ENCODE data around the gene GBF1. TPM values are rescaled to one million over a fixed set of nuclear protein-coding genes. Genes with fewer than 3 reads are reported as not detected.

The GBF1 gene
- total RNA-seq, 2 donors from 2014 or later, result 23.1 to 24.1 TPM

DNA sequence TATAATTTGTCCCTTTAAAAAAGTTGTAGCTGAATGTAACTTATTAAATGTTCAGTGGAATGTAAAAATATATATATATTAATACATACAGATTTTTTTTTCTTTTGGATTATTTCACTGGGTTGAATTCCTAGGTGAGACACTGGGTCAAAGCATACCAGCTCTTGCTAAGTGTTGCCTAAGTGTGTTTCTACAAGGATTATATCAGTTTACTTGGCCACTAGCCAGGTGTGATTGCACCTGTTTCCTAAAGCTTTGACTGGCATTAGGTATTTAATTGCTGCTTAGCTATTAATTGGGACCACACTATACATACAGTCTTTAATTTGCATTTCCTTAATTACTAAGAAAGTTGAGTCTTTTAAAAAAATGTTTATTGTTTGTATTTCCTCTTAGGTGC is 24.7 kb upstream of the GBF1 start:
- Histone ChIP-seq H3K27me3 (no peaks in the 10 kb centered on the region), H3K4me3 (no peak overlapping the region), H3K27ac (no peak overlapping the region), H3K36me3 (replicated peaks in 1 of 2; ENCODE audit: insufficient read depth in 1 of 2, low read depth in 2 of 2) (no peaks in the 10 kb centered on the region), H3K9me3 (no peaks in the 10 kb centered on the region), H3K4me1 (peaks cover 1% of the 10 kb centered on the region)
- no peak for TF ChIP-seq POLR2A (IDR thresholded peaks at IDR 0.05)
- TF ChIP-seq, protein P1, sequence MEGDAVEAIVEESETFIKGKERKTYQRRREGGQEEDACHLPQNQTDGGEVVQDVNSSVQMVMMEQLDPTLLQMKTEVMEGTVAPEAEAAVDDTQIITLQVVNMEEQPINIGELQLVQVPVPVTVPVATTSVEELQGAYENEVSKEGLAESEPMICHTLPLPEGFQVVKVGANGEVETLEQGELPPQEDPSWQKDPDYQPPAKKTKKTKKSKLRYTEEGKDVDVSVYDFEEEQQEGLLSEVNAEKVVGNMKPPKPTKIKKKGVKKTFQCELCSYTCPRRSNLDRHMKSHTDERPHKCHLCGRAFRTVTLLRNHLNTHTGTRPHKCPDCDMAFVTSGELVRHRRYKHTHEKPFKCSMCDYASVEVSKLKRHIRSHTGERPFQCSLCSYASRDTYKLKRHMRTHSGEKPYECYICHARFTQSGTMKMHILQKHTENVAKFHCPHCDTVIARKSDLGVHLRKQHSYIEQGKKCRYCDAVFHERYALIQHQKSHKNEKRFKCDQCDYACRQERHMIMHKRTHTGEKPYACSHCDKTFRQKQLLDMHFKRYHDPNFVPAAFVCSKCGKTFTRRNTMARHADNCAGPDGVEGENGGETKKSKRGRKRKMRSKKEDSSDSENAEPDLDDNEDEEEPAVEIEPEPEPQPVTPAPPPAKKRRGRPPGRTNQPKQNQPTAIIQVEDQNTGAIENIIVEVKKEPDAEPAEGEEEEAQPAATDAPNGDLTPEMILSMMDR (IDR thresholded peaks at IDR 0.05), result no peak
- DNase-seq, result no peak
- intact Hi-C loops (cut with DNase I), result loop anchor here (10.0 kb wide), 1 partner anchor 264 kb away; no protein-coding TSS in a partner anchor
- no peak for ATAC-seq

DNA sequence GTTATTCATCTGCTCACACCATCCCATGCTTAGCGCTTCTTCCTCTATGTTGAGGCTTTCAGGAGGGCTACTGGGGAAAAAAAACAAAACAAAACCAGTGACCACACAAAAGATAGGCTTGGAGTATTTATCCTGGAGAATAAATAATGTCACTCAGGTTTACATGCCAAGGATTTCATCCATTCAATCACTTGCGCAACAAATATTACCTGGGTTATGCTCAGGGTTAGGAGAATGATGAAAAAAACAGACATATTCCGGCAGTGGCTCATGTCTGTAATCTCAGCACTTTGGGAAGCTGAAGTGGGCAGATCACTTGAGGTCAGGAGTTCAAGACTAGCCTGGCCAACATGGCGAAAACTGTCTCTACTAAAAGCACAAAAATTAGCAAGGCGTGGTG is 22.5 kb upstream of the GBF1 start:
- Histone ChIP-seq H3K27me3 (no peaks in the 10 kb centered on the region), H3K27ac (no peak overlapping the region), H3K36me3 (replicated peaks in 1 of 2; ENCODE audit: insufficient read depth in 1 of 2, low read depth in 2 of 2) (no peaks in the 10 kb centered on the region), H3K4me3 (no peak overlapping the region), H3K9me3 (no peaks in the 10 kb centered on the region), H3K4me1 (peaks cover 14% of the 10 kb centered on the region)
- TF ChIP-seq, protein P1 (IDR thresholded peaks at IDR 0.05), result no peak
- no peak for TF ChIP-seq POLR2A (IDR thresholded peaks at IDR 0.05)
- no peak for ATAC-seq
- DNase-seq, result no peak
- intact Hi-C loops (cut with DNase I), result loop anchor here (10.0 kb wide), 1 partner anchor 262 kb away; no protein-coding TSS in a partner anchor
- WGBS, 2 donors, result 68 to 81% methylated on average over 5 of the region's 5 CpGs

DNA sequence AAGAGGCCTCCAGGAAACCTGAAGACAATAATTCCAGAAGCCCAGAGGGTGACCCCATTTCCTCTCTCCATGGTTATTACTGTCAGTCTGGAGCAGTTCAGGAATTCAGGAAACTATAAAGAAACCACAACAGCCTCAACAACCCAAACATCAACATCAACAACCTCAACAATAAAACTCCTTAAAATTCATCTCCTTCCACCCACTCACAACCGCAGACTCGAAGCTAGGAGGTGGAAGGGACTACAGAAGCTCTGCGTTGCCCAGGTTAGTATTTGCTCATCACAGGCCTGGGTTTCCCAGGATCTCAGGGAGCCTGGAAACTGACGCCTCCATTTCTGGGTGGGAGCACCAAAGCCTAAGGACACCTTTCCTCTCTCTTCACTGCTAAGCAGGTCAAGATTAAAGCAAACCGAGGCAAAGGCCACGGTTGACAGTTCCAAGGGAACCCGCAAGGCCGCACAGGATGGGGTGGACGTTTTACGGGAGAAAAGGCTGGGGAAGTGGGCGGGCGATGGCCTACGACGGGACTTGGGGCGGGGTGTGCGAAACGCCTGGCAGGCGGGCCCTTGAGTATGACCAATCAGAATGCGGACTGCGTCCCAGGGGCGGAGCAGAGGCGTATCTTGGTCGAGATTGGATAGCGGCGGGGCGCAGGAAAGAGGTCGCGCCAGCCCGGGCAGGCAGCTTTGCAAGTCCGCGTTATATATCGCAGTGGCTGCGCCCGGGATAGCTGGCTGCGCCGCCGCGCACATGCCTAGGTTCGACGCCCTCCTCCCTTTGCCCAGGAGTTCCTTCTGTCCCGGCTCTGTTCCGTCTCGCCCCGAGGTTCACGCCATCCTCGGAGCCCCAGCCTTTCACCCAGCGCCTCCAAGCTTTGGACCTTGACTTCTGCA is 19.4 kb upstream of the GBF1 start, which contains the start of gene ELOVL3:
TSS of gene ELOVL3 (plus strand) at position 654 of the 896 bp plus-strand sequence. CDS start 250 bp downstream, outside the sequence.
- 6 to 18% methylated on average over 16 to 47 of the region's 47 CpGs for WGBS, 2 donors
- intact Hi-C loops (cut with DNase I), result loop anchor here (5.0 to 10.0 kb wide), 2 partner anchors 126 to 259 kb away; no protein-coding TSS in a partner anchor
- DNase-seq (peak; percentile 92 to 96 (median 94)), ATAC-seq (peak; percentile 94)
- peak within 1 kb of the TSS in 3 of 4 donors; percentile 34 to 60 (median 47) for H3K27ac ChIP-seq
- H3K36me3 ChIP-seq (replicated peaks in 1 of 2; ENCODE audit: insufficient read depth in 1 of 2, low read depth in 2 of 2), result no peaks in the 10 kb centered on the region
- no peak within 1 kb of the TSS for H3K4me3 ChIP-seq
- H3K4me1 ChIP-seq, result peaks cover 25% of the 10 kb centered on the region
- peak in 1 of 3 donors; percentile 29 for TF ChIP-seq POLR2A (IDR thresholded peaks at IDR 0.05)
- TF ChIP-seq, protein P1 (IDR thresholded peaks at IDR 0.05), result peak in 3 of 7 experiments; percentile 17 to 29 (median 20)
- peaks cover 0 to 4% of the 10 kb centered on the region in 2 donors for H3K27me3 ChIP-seq
- H3K9me3 ChIP-seq, result no peaks in the 10 kb centered on the region

DNA sequence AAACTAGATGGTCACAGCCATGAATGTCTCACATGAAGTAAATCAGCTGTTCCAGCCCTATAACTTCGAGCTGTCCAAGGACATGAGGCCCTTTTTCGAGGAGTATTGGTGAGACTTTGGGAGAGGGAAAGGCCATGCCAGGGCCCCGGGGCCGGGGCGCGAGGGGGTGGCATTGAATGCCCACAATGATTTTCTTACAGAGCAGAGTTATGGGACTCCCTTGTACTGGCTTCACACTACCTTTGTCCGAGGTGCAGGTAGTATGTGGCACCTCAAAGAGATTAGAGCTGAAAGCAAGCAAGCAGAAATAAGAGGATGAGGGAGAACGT is 18.8 kb upstream of the GBF1 start:
- Histone ChIP-seq H3K9me3 (no peaks in the 10 kb centered on the region), H3K4me3 (no peak overlapping the region), H3K27ac (peak overlapping the region in 1 of 4 donors; percentile 60), H3K36me3 (replicated peaks in 1 of 2; ENCODE audit: insufficient read depth in 1 of 2, low read depth in 2 of 2) (no peaks in the 10 kb centered on the region), H3K4me1 (peaks cover 31% of the 10 kb centered on the region), H3K27me3 (peaks cover 0 to 9% of the 10 kb centered on the region in 2 donors)
- 54 to 77% methylated on average over 5 to 8 of the region's 8 CpGs for WGBS, 2 donors
- DNase-seq (no peak), ATAC-seq (no peak)
- TF ChIP-seq, protein P1 (IDR thresholded peaks at IDR 0.05), result no peak
- TF ChIP-seq POLR2A (IDR thresholded peaks at IDR 0.05), result no peak
- intact Hi-C loops (cut with DNase I), result loop anchor here (5.0 to 10.0 kb wide), 2 partner anchors 126 to 258 kb away; no protein-coding TSS in a partner anchor

All from body of pancreas (tissue), 4 donors.